CD4-positive, alpha-beta T cell treated with Interleukin-2 at 100 ng/mL for 4 hours (primary cell): ENCODE results near the gene TOX2.

Source experiments
- DNase-seq: peaks from one replicate; pipeline ENCODE4 v3.0.0-alpha.2; 2020; ENCODE audit warnings: low spot score

TOX2 gene

GRCh38 chr20:43957392-43957791 is 42.7 kb downstream of the TOX2 start:
- no peak for DNase-seq

- no peak for DNase-seq
Measured at GRCh38 chr20:43958626-43959025, 44.0 kb downstream of the TOX2 start.

GRCh38 chr20:43959079-43959919 is 44.6 kb downstream of the TOX2 start:
- DNase-seq: peak; percentile 44

GRCh38 chr20:43959920-43960227 is 45.2 kb downstream of the TOX2 start:
- no peak for DNase-seq

GRCh38 chr20:43960231-43960630 is 45.6 kb downstream of the TOX2 start:
- no peak for DNase-seq

- DNase-seq: no peak
Measured at GRCh38 chr20:43961116-43961515, 46.5 kb downstream of the TOX2 start.

GRCh38 chr20:43961541-43962471 is 47.2 kb downstream of the TOX2 start:
- no peak for DNase-seq

- no peak for DNase-seq
Measured at GRCh38 chr20:43962530-43962929, 47.9 kb downstream of the TOX2 start.

GRCh38 chr20:43963233-43963632 is 48.6 kb downstream of the TOX2 start:
- no peak for DNase-seq

- DNase-seq: peak; percentile 52
Measured at GRCh38 chr20:43963872-43964791, 49.5 kb downstream of the TOX2 start.

- no peak for DNase-seq
Measured at GRCh38 chr20:43968341-43969000, 53.8 kb downstream of the TOX2 start.

GRCh38 chr20:43969028-43969447 is 54.4 kb downstream of the TOX2 start:
- no peak for DNase-seq

GRCh38 chr20:43969501-43970182 is 55.0 kb downstream of the TOX2 start:
- DNase-seq: no peak

GRCh38 chr20:43971267-43971666 is 56.6 kb downstream of the TOX2 start:
- no peak for DNase-seq

GRCh38 chr20:43972051-43972450 is 57.4 kb downstream of the TOX2 start:
- no peak for DNase-seq

GRCh38 chr20:43972692-43973091 is 58.0 kb downstream of the TOX2 start:
- no peak for DNase-seq

GRCh38 chr20:43973231-43973630 is 58.6 kb downstream of the TOX2 start:
- no peak for DNase-seq

- no peak for DNase-seq
Measured at GRCh38 chr20:43973671-43974450, 59.2 kb downstream of the TOX2 start.

GRCh38 chr20:43974695-43975094 is 60.0 kb downstream of the TOX2 start:
- no peak for DNase-seq
